Liver (tissue), 9 donors: ENCODE results near the gene MCF2L. TPM values are rescaled to one million over a fixed set of nuclear protein-coding genes. Genes with fewer than 3 reads are reported as not detected.

Experiments used
- DNase-seq: peaks from one replicate; pipeline ENCODE4 v3.0.0-alpha.2; 2017; ENCODE audit warnings: low spot score
- H3K27ac ChIP-seq, 2 donors: one replicate each; pipeline ENCODE4 v1.7.0; 2013; ENCODE audit warnings: inconsistent platforms in 2 of 2, low read length in 2 of 2, control low read depth in 1 of 2, low read depth in 1 of 2, mild to moderate bottlenecking in 1 of 2
- H3K27me3 ChIP-seq, 4 donors: one replicate each; pipeline versions ENCODE4 v1.6.1 to v1.7.0; 2013; ENCODE audit warnings: low read length in 3 of 4, inconsistent platforms in 1 of 4, mild to moderate bottlenecking in 1 of 4, moderate library complexity in 1 of 4; ENCODE audit not compliant: control insufficient read depth in 4 of 4, insufficient read depth in 4 of 4
- H3K36me3 ChIP-seq, 4 donors: one replicate each; pipeline versions ENCODE4 v1.6.1 to v1.7.0; 2013; ENCODE audit warnings: low read length in 3 of 4, mild to moderate bottlenecking in 3 of 4, low read depth in 1 of 4, moderate library complexity in 1 of 4; ENCODE audit not compliant: control insufficient read depth in 4 of 4, insufficient read depth in 3 of 4
- H3K4me1 ChIP-seq, 4 donors: one replicate each; pipeline versions ENCODE4 v1.6.1 to v1.7.0; 2013; ENCODE audit warnings: low read length in 3 of 4, mild to moderate bottlenecking in 3 of 4, moderate library complexity in 1 of 4; ENCODE audit not compliant: control insufficient read depth in 4 of 4, insufficient read depth in 4 of 4
- H3K4me3 ChIP-seq, 3 donors: one replicate each; pipeline versions ENCODE4 v1.6.1 to v1.7.0; 2013; ENCODE audit warnings: low read length in 3 of 3, control low read depth in 1 of 3, low read depth in 1 of 3, mild to moderate bottlenecking in 1 of 3
- H3K9ac ChIP-seq, 2 donors: one replicate each; pipeline ENCODE4 v1.7.0; 2013; ENCODE audit warnings: low read length in 2 of 2, mild to moderate bottlenecking in 2 of 2, moderate library complexity in 2 of 2, control low read depth in 1 of 2, low read depth in 1 of 2
- H3K9me3 ChIP-seq, 4 donors: one replicate each; pipeline versions ENCODE4 v1.6.1 to v1.7.0; 2013; ENCODE audit warnings: low read length in 3 of 4; ENCODE audit not compliant: control insufficient read depth in 4 of 4
- ATF3 ChIP-seq: IDR thresholded peaks from 2 replicates; pipeline ENCODE4 v1.6.1; 2016; ENCODE audit warnings: antibody characterized with exemption
- CTCF ChIP-seq: fragments of 150-350 bp; IDR thresholded peaks from 2 replicates; pipeline ENCODE4 v1.5.1; 2017; ENCODE audit warnings: improper control_type of control experiment, low read depth, low read length; ENCODE audit not compliant: missing input control
- EGR1 ChIP-seq, 2 donors: IDR thresholded peaks; 2 replicates each; pipeline ENCODE4 v1.6.1; 2016 to 2018; ENCODE audit warnings: antibody characterized with exemption in 2 of 2, low read depth in 2 of 2
- FOXA1 ChIP-seq: IDR thresholded peaks from 2 replicates; pipeline ENCODE4 v1.6.1; 2016; ENCODE audit warnings: antibody characterized with exemption
- FOXA2 ChIP-seq: IDR thresholded peaks from 2 replicates; pipeline ENCODE4 v1.6.1; 2016; ENCODE audit warnings: antibody characterized with exemption
- GABPA ChIP-seq, 2 donors: IDR thresholded peaks in 1 of 2; conservative IDR thresholded peaks in 1 of 2; 2 replicates each; pipeline ENCODE4 v1.6.1; 2016; ENCODE audit warnings: antibody characterized with exemption in 2 of 2, mild to moderate bottlenecking in 1 of 2, moderate library complexity in 1 of 2
- HNF4A ChIP-seq, 2 donors: conservative IDR thresholded peaks; 2 replicates each; pipeline ENCODE4 v1.6.1; 2016; ENCODE audit warnings: antibody characterized with exemption in 2 of 2, mild to moderate bottlenecking in 2 of 2
- HNF4G ChIP-seq: IDR thresholded peaks from 2 replicates; pipeline ENCODE4 v1.6.1; 2016; ENCODE audit warnings: antibody characterized with exemption
- JUND ChIP-seq, 2 donors: IDR thresholded peaks; 2 replicates each; pipeline ENCODE4 v1.6.1; 2016; ENCODE audit warnings: antibody characterized with exemption in 2 of 2
- MAX ChIP-seq: IDR thresholded peaks from 2 replicates; pipeline ENCODE4 v1.6.1; 2016; ENCODE audit warnings: antibody characterized with exemption
- NR2F2 ChIP-seq: IDR thresholded peaks from 2 replicates; pipeline ENCODE4 v1.6.1; 2016; ENCODE audit warnings: antibody characterized with exemption
- RAD21 ChIP-seq, 2 donors: IDR thresholded peaks; 2 replicates each; pipeline ENCODE4 v1.6.1; 2016; ENCODE audit warnings: antibody characterized with exemption in 2 of 2, mild to moderate bottlenecking in 2 of 2
- REST ChIP-seq: IDR thresholded peaks from 2 replicates; pipeline ENCODE4 v1.6.1; 2016; ENCODE audit warnings: antibody characterized with exemption, mild to moderate bottlenecking
- RXRA ChIP-seq, 2 donors: IDR thresholded peaks; 2 replicates each; pipeline ENCODE4 v1.6.1; 2017 to 2018; ENCODE audit warnings: antibody characterized with exemption in 2 of 2, mild to moderate bottlenecking in 1 of 2
- SP1 ChIP-seq: IDR thresholded peaks from 2 replicates; pipeline ENCODE4 v1.6.1; 2018; ENCODE audit warnings: antibody characterized with exemption, mild to moderate bottlenecking
- TAF1 ChIP-seq: conservative IDR thresholded peaks from 2 replicates; pipeline ENCODE4 v1.6.1; 2016; ENCODE audit warnings: antibody characterized with exemption, mild to moderate bottlenecking
- YY1 ChIP-seq: IDR thresholded peaks from 2 replicates; pipeline ENCODE4 v1.6.1; 2016; ENCODE audit warnings: antibody characterized with exemption, mild to moderate bottlenecking
- ZBTB33 ChIP-seq: IDR thresholded peaks from 2 replicates; pipeline ENCODE4 v1.6.1; 2016; ENCODE audit warnings: antibody characterized with exemption
- WGBS: extraction: QIAGEN DNeasy Blood & Tissue Kit; methylation state at CpG from one replicate; pipeline ENCODE4 v1.1.7; 2013; 5-methylcytosine and 5-hydroxymethylcytosine counted together
- polyA plus RNA-seq, 2 donors: library from polyadenylated mRNA; stranded (reverse) in 1 of 2; unstranded in 1 of 2; fragments of 200-250 nt in 1 of 2; fragments of >200 nt in 1 of 2; fragmentation: Nextera tagmentation in 1 of 2; extraction: Ambion mirVana in 1 of 2; gene quantifications; one replicate each; pipeline versions ENCODE4 v1.2.1 to v1.2.3, GENCODE V29; 2013 to 2015
- total RNA-seq, 2 donors: library from RNA; depleted of rRNA; stranded (reverse); fragments of >200 nt; gene quantifications; one replicate each; pipeline ENCODE4 v1.2.3, GENCODE V29; 2014
- donor health status: healthy.
- donor health status: healthy.
- donor health status: healthy.
- donor health status: healthy.
- donor health status: healthy.

MCF2L gene
- total and polyA plus RNA-seq, 4 donors = 2.9 to 12.8 (median 7.1) TPM

GRCh38 chr13:113102727-113103126, 133.7 kb downstream of the MCF2L start:
- no peak overlapping the region for H3K9ac ChIP-seq
- peaks cover 2 to 11% (median 8%) of the 10 kb centered on the region in 4 donors for H3K4me1 ChIP-seq
- H3K4me3 ChIP-seq = no peak overlapping the region
- no peak overlapping the region for H3K27ac ChIP-seq
- TF ChIP-seq ATF3 (no peak), RAD21 (IDR thresholded peaks at IDR 0.05) (no peak), ZBTB33 (no peak), HNF4A (conservative IDR thresholded peaks at IDR 0.05) (no peak), REST (no peak), FOXA2 (no peak), GABPA (IDR thresholded peaks at IDR 0.05 in 1 of 2, conservative IDR thresholded peaks at IDR 0.05 in 1 of 2) (no peak), TAF1 (no peak), CTCF (no peak), JUND (IDR thresholded peaks at IDR 0.05) (no peak), RXRA (IDR thresholded peaks at IDR 0.05) (no peak), YY1 (no peak), MAX (no peak), HNF4G (no peak), NR2F2 (no peak), SP1 (no peak), EGR1 (IDR thresholded peaks at IDR 0.05; ENCODE audit: low read depth in 2 of 2) (no peak), FOXA1 (no peak)
- H3K9me3 ChIP-seq = no peaks in the 10 kb centered on the region
- H3K27me3 ChIP-seq = no peaks in the 10 kb centered on the region
- peaks cover 0 to 4% (median 1%) of the 10 kb centered on the region in 4 donors for H3K36me3 ChIP-seq
- DNase-seq = no peak
- WGBS = 90% methylated on average over 12 of the region's 12 CpGs
